Adrenal gland (tissue), 12 donors: Measurements from ENCODE around the gene WDR47. TPM values are rescaled to one million over a fixed set of nuclear protein-coding genes. Genes with fewer than 3 reads are reported as not detected.
"Not testable (repeated sequence)": the region's sequence is repeated elsewhere in the genome, so short reads cannot be mapped to it uniquely, and the experiment has no call there.

Source experiments
- DNase-seq, 7 donors: peaks; one replicate each; pipeline ENCODE4 v3.0.0-alpha.2; 2019 to 2020
- H3K27ac ChIP-seq, 5 donors: fragments of 200-600 bp; sonication (generic) in 4 of 5; 1 replicate in 3 of 5; 2 replicates in 2 of 5; pipeline versions ENCODE4 v1.5.1 to v1.8.0; 2016 to 2020; ENCODE audit warnings: mild to moderate bottlenecking in 1 of 5
- H3K27me3 ChIP-seq: fragments of 200-600 bp; 2 replicates; pipeline ENCODE4 v1.8.0; 2021
- H3K36me3 ChIP-seq, 2 donors: fragments of 200-600 bp; replicated peaks in 1 of 2; 1 replicate in 1 of 2; 2 replicates in 1 of 2; pipeline versions ENCODE4 v1.5.1 to v1.8.0; 2018 to 2022
- H3K4me1 ChIP-seq, 2 donors: fragments of 200-600 bp; replicated peaks in 1 of 2; 1 replicate in 1 of 2; 2 replicates in 1 of 2; pipeline versions ENCODE4 v1.5.1 to v1.8.0; 2018 to 2021
- H3K4me3 ChIP-seq, 4 donors: fragments of 200-600 bp; sonication (generic) in 3 of 4; one replicate each; pipeline ENCODE4 v1.5.1; 2016 to 2018
- H3K9me3 ChIP-seq, 3 donors: fragments of 200-600 bp; sonication (generic) in 1 of 3; replicated peaks in 1 of 3; 1 replicate in 2 of 3; 2 replicates in 1 of 3; pipeline versions ENCODE4 v1.5.1 to v1.8.0; 2016 to 2021
- CTCF ChIP-seq, 6 experiments: fragments of 450-650 bp in 4 of 6; fragments of 200-600 bp in 2 of 6; sonication (generic) in 1 of 6; IDR thresholded peaks; 1 replicate in 5 of 6; 2 replicates in 1 of 6; pipeline versions ENCODE4 v1.5.1 to v1.8.0; 2016 to 2021; ENCODE audit warnings: antibody characterized with exemption in 6 of 6, mild to moderate bottlenecking in 2 of 6, moderate library complexity in 1 of 6
- POLR2A ChIP-seq, 2 donors: fragments of 450-650 bp; IDR thresholded peaks; one replicate each; pipeline ENCODE4 v1.6.1; 2017; ENCODE audit warnings: antibody characterized with exemption in 2 of 2, mild to moderate bottlenecking in 2 of 2, moderate library complexity in 1 of 2
- WGBS, 4 donors: extraction: QIAGEN DNeasy Blood & Tissue Kit in 2 of 4; methylation state at CpG; one replicate each; pipeline versions ENCODE4 v1.1.5 to v1.1.7; 2013 to 2017; 5-methylcytosine and 5-hydroxymethylcytosine counted together
- intact Hi-C, 2 donors: fragments of 100-400 bp; cut with DNase I; formaldehyde crosslinking; loops; one replicate each; pipeline versions ENCODE4 v1.14.1 to v1.15.0; 2022 to 2023
- polyA plus RNA-seq, 3 donors: library from polyadenylated mRNA; stranded (reverse); fragments of 200-250 nt in 2 of 3; fragments of 350-450 nt in 1 of 3; fragmentation: Illumina TruSeq in 1 of 3; extraction: RNeasy Lipid Tissue Mini Kit (QIAGEN cat#74804) in 1 of 3; gene quantifications; one replicate each; pipeline ENCODE4 v1.2.3, GENCODE V29; 2013 to 2014
- total RNA-seq, 9 donors: library from RNA; depleted of rRNA in 4 of 9; stranded (reverse); fragments of >200 nt in 4 of 9; fragments of 120-200 nt in 1 of 9; fragmentation: NEBNext Ultra II Directional in 1 of 9; extraction: Animal tissue kit (Norgen Biotek cat#: 25700) in 1 of 9; gene quantifications; one replicate each; pipeline versions ENCODE4 v1.1.0 to v1.2.4, GENCODE V29; 2013 to 2023
- donor health status: healthy with polysubstance abuse.
- donor health status: Bipolar disorder and iron deficiency.
- donor health status: DM: yes; HTN: yes; CAD: no.
- donor health status: DM: no; HTN: no; CAD: no.
- donor health status: DM: no; HTN: no; CAD: no.
- donor health status: DM: yes; HTN: yes; CAD: no.

The WDR47 gene
- total and polyA plus RNA-seq, 12 donors, result 2.4 to 16.0 (median 10.9) TPM

GRCh38 chr1:109011335-109011734 lies 30.6 kb downstream of the WDR47 start:
- DNase-seq, result no peak
- TF ChIP-seq CTCF (IDR thresholded peaks at IDR 0.05), result no peak
- TF ChIP-seq POLR2A (IDR thresholded peaks at IDR 0.05), result no peak
- Histone ChIP-seq H3K4me1 (no peaks in the 10 kb centered on the region), H3K27me3 (no peaks in the 10 kb centered on the region), H3K4me3 (no peak overlapping the region), H3K27ac (no peak overlapping the region), H3K36me3 (peaks cover 0 to 31% of the 10 kb centered on the region in 2 donors), H3K9me3 (no peaks in the 10 kb centered on the region)
- 77 to 85% (median 83%) methylated on average over 7 of the region's 7 CpGs for WGBS, 4 donors
- intact Hi-C loops, result no loop called here

GRCh38 chr1:108996622-108997021 lies 45.3 kb downstream of the WDR47 start:
- WGBS, 4 donors, result 95 to 100% (median 96%) methylated on average over 3 of the region's 3 CpGs
- H3K27ac ChIP-seq, intact Hi-C loops, H3K27me3 ChIP-seq, H3K4me1 ChIP-seq, H3K9me3 ChIP-seq, H3K4me3 ChIP-seq, DNase-seq: not testable (repeated sequence)
- H3K36me3 ChIP-seq, result peaks cover 0 to 20% of the 10 kb centered on the region in 2 donors

- Histone ChIP-seq H3K9me3 (no peaks in the 10 kb centered on the region), H3K4me1 (no peaks in the 10 kb centered on the region), H3K27me3 (no peaks in the 10 kb centered on the region), H3K4me3 (no peak overlapping the region), H3K27ac (no peak overlapping the region), H3K36me3 (peaks cover 0 to 19% of the 10 kb centered on the region in 2 donors)
- intact Hi-C loops, result no loop called here
- no peak for DNase-seq
- 86 to 89% (median 87%) methylated on average over 4 of the region's 4 CpGs for WGBS, 4 donors
- TF ChIP-seq POLR2A (IDR thresholded peaks at IDR 0.05) (no peak), CTCF (IDR thresholded peaks at IDR 0.05) (no peak)
Measured at GRCh38 chr1:108983114-108983513, 58.8 kb downstream of the WDR47 start.

GRCh38 chr1:108976658-108977057 lies 65.2 kb downstream of the WDR47 start:
- WGBS, 4 donors, result 91 to 97% (median 94%) methylated on average over 4 of the region's 4 CpGs
- no peak for DNase-seq
- H3K4me1 ChIP-seq, result no peaks in the 10 kb centered on the region

More at GRCh38 chr1:108976658-108977057, 65.2 kb downstream of the WDR47 start:
- TF ChIP-seq CTCF (IDR thresholded peaks at IDR 0.05) (no peak), POLR2A (IDR thresholded peaks at IDR 0.05) (no peak)
- intact Hi-C loops, result no loop called here
- Histone ChIP-seq H3K27me3 (no peaks in the 10 kb centered on the region), H3K27ac (no peak overlapping the region), H3K4me3 (no peak overlapping the region), H3K36me3 (peaks cover 0 to 6% of the 10 kb centered on the region in 2 donors), H3K9me3 (no peaks in the 10 kb centered on the region)
